NCI-H187 treated with DMSO at 0.1 percent for 48 hours (cell line): ENCODE measurements around the gene CXCR1.
"Not testable (repeated sequence)": the region's sequence is repeated elsewhere in the genome, so short reads cannot be mapped to it uniquely, and the experiment has no call there.

Experiments used
- DNase-seq: peaks from one replicate; lab custom pipeline; 2025; lab: John Stamatoyannopoulos, UW

Gene CXCR1

GRCh38 chr2:218161644-218162043 is 5.1 kb downstream of the CXCR1 start:
- DNase-seq = no peak

GRCh38 chr2:218155953-218156479 is 10.7 kb downstream of the CXCR1 start:
- DNase-seq = no peak

- DNase-seq = no peak
Observed at GRCh38 chr2:218152777-218153176, 14.0 kb downstream of the CXCR1 start.

GRCh38 chr2:218152172-218152571 is 14.6 kb downstream of the CXCR1 start:
- no peak for DNase-seq

- no peak for DNase-seq
Observed at GRCh38 chr2:218149848-218150440, 16.8 kb downstream of the CXCR1 start.

- DNase-seq = no peak
Observed at GRCh38 chr2:218149098-218149497, 17.7 kb downstream of the CXCR1 start.

GRCh38 chr2:218146056-218146455 is 20.7 kb downstream of the CXCR1 start:
- DNase-seq = no peak

GRCh38 chr2:218145124-218145523 is 21.6 kb downstream of the CXCR1 start:
- DNase-seq = no peak

GRCh38 chr2:218138047-218138446 is 28.7 kb downstream of the CXCR1 start:
- DNase-seq = no peak

GRCh38 chr2:218137514-218137913 is 29.2 kb downstream of the CXCR1 start:
- no peak for DNase-seq

GRCh38 chr2:218130822-218131221 is 35.9 kb downstream of the CXCR1 start:
- no peak for DNase-seq

- DNase-seq = no peak
Observed at GRCh38 chr2:218130377-218130776, 36.4 kb downstream of the CXCR1 start.

GRCh38 chr2:218129458-218130135 is 37.2 kb downstream of the CXCR1 start:
- DNase-seq = no peak

- no peak for DNase-seq
Observed at GRCh38 chr2:218128781-218129457, 37.8 kb downstream of the CXCR1 start.

GRCh38 chr2:218127929-218128455 is 38.8 kb downstream of the CXCR1 start:
- DNase-seq = no peak

- DNase-seq = no peak
Observed at GRCh38 chr2:218125626-218126080, 41.1 kb downstream of the CXCR1 start, which contains the start of gene CXCR2. TSS of gene CXCR2 (plus strand) at chr2:218126028. CDS start at chr2:218134802, 8,774 bp downstream.

- DNase-seq = no peak
Observed at GRCh38 chr2:218125095-218125494, 41.7 kb downstream of the CXCR1 start.

- no peak for DNase-seq
Observed at GRCh38 chr2:218123986-218124385, 42.8 kb downstream of the CXCR1 start.

- not testable (repeated sequence) for DNase-seq
Observed at GRCh38 chr2:218122286-218122685, 44.5 kb downstream of the CXCR1 start.

GRCh38 chr2:218121789-218122188 is 45.0 kb downstream of the CXCR1 start:
- DNase-seq = not testable (repeated sequence)
